IMR-90 (cell line): ENCODE data around the gene ZNF622. TPM values are rescaled to one million over a fixed set of nuclear protein-coding genes. Genes with fewer than 3 reads are reported as not detected.

Experiments
- ATAC-seq: fragments of 200-7000 bp; cut with Tn5 transposase; 2 replicates; pipeline ENCODE4 v1.9.1; 2020; ENCODE audit warnings: low read depth, mild to moderate bottlenecking, moderate library complexity
- BruUV-seq: library from RNA; stranded (reverse); fragments of 400-500 nt; replicated peaks from 2 replicates; lab custom pipeline; 2021; lab: Mats Ljungman, UMichigan
- CTCF ChIA-PET: fragments of 300-600 bp; formaldehyde crosslinking; extraction: SDS; loops from one replicate; lab custom pipeline; 2021; ENCODE audit warnings: antibody characterized with exemption; lab: Yijun Ruan, JAX
- POLR2A ChIA-PET: fragments of 300-600 bp; sonication (Branson Sonifier 250); formaldehyde crosslinking; loops from one replicate; lab custom pipeline; 2022; ENCODE audit warnings: antibody characterized with exemption; ENCODE audit not compliant: unreplicated experiment; lab: Charles Lee
- DNase-seq: peaks from one replicate; pipeline ENCODE4 v3.0.0; 2013
- H2AFZ ChIP-seq: replicated peaks from 2 replicates; pipeline ENCODE3; 2013; ENCODE audit warnings: low read length, mild to moderate bottlenecking; ENCODE audit not compliant: poor library complexity
- H2AK5ac ChIP-seq: 2 replicates; pipeline ENCODE4 v1.6.1; 2013; ENCODE audit warnings: low read depth, low read length, inconsistent platforms
- H2AK9ac ChIP-seq: replicated peaks from 2 replicates; pipeline ENCODE3; 2013; ENCODE audit warnings: mild to moderate bottlenecking, low read depth, low read length, moderate library complexity; ENCODE audit not compliant: poor library complexity
- H2BK120ac ChIP-seq: 2 replicates; pipeline ENCODE4 v1.6.1; 2013; ENCODE audit warnings: low read depth, low read length, inconsistent platforms
- H2BK15ac ChIP-seq: 3 replicates; pipeline ENCODE4 v1.6.1; 2013; ENCODE audit warnings: low read depth, low read length, inconsistent platforms
- H2BK20ac ChIP-seq: 2 replicates; pipeline ENCODE4 v1.6.1; 2013; ENCODE audit warnings: low read depth, mild to moderate bottlenecking, inconsistent platforms, low read length, moderate library complexity
- H2BK5ac ChIP-seq: 2 replicates; pipeline ENCODE4 v1.6.1; 2013; ENCODE audit warnings: mild to moderate bottlenecking, low read depth, low read length, inconsistent platforms; ENCODE audit not compliant: poor library complexity, severe bottlenecking
- H3K14ac ChIP-seq: replicated peaks from 2 replicates; pipeline ENCODE4 v1.6.1; 2013; ENCODE audit warnings: low read depth, low read length, inconsistent platforms
- H3K18ac ChIP-seq: 2 replicates; pipeline ENCODE4 v1.6.1; 2013; ENCODE audit warnings: low read depth, low read length, control low read depth
- H3K23ac ChIP-seq: 2 replicates; pipeline ENCODE4 v1.6.1; 2013; ENCODE audit warnings: low read depth, low read length, inconsistent platforms
- H3K27ac ChIP-seq: 2 replicates; pipeline ENCODE4 v1.5.1; 2013; ENCODE audit warnings: mild to moderate bottlenecking, control low read depth, low read length; ENCODE audit not compliant: insufficient read depth
- H3K27me3 ChIP-seq: 2 replicates; pipeline ENCODE4 v1.6.1; 2013; ENCODE audit warnings: low read length; ENCODE audit not compliant: control insufficient read depth, insufficient read depth
- H3K36me3 ChIP-seq: 2 replicates; pipeline ENCODE4 v1.6.1; 2013; ENCODE audit warnings: low read length, mixed read lengths; ENCODE audit not compliant: control insufficient read depth, insufficient read depth
- H3K4ac ChIP-seq: 2 replicates; pipeline ENCODE4 v1.6.1; 2013; ENCODE audit warnings: low read depth, low read length, inconsistent platforms
- H3K4me1 ChIP-seq: 2 replicates; pipeline ENCODE4 v1.6.1; 2013; ENCODE audit warnings: low read length, mixed read lengths; ENCODE audit not compliant: control insufficient read depth, insufficient read depth
- H3K4me2 ChIP-seq: 2 replicates; pipeline ENCODE4 v1.6.1; 2013; ENCODE audit warnings: low read depth, mild to moderate bottlenecking, control low read depth, low read length, moderate library complexity
- H3K4me3 ChIP-seq: 2 replicates; pipeline ENCODE4 v1.5.1; 2013; ENCODE audit warnings: low read depth, mild to moderate bottlenecking, control low read depth, low read length, moderate library complexity; ENCODE audit not compliant: insufficient read depth
- H3K56ac ChIP-seq: 2 replicates; pipeline ENCODE4 v1.6.1; 2013; ENCODE audit warnings: low read length, inconsistent platforms; ENCODE audit not compliant: insufficient read depth; ENCODE audit errors: extremely low read depth
- H3K79me1 ChIP-seq, 2 experiments: 2 replicates each; pipeline ENCODE4 v1.6.1; 2013; ENCODE audit warnings: low read length in 2 of 2, inconsistent platforms in 1 of 2, low read depth in 1 of 2
- H3K9ac ChIP-seq: 2 replicates; pipeline ENCODE4 v1.6.1; 2013; ENCODE audit warnings: low read depth, low read length, control low read depth
- H3K9me1 ChIP-seq: 2 replicates; pipeline ENCODE4 v1.6.1; 2013; ENCODE audit warnings: low read length, inconsistent platforms; ENCODE audit not compliant: insufficient read depth
- H3K9me3 ChIP-seq: 2 replicates; pipeline ENCODE4 v1.6.1; 2013; ENCODE audit warnings: low read length; ENCODE audit not compliant: control insufficient read depth, insufficient read depth
- H4K20me1 ChIP-seq: 2 replicates; pipeline ENCODE4 v1.6.1; 2013; ENCODE audit warnings: low read length, inconsistent platforms; ENCODE audit not compliant: insufficient read depth
- H4K5ac ChIP-seq: 2 replicates; pipeline ENCODE4 v1.6.1; 2013; ENCODE audit warnings: mild to moderate bottlenecking, low read depth, low read length, control low read depth
- H4K8ac ChIP-seq, 2 experiments: 2 replicates each; pipeline ENCODE4 v1.6.1; 2013; ENCODE audit warnings: low read depth in 2 of 2, low read length in 2 of 2, control low read depth in 1 of 2, inconsistent platforms in 1 of 2
- H4K91ac ChIP-seq: 2 replicates; pipeline ENCODE4 v1.6.1; 2013; ENCODE audit warnings: low read depth, low read length, inconsistent platforms; ENCODE audit not compliant: insufficient read depth
- BHLHE40 ChIP-seq: fragments of 150-350 bp; IDR thresholded peaks from 2 replicates; pipeline ENCODE4 v1.6.1; 2016; ENCODE audit warnings: mild to moderate bottlenecking, low read depth, low read length
- CEBPB ChIP-seq: IDR thresholded peaks from 2 replicates; pipeline ENCODE4 v1.6.1; 2012; ENCODE audit warnings: low read depth, low read length, improper control_type of control experiment
- CHD1 ChIP-seq: IDR thresholded peaks from 2 replicates; pipeline ENCODE4 v1.6.1; 2012; ENCODE audit warnings: low read depth, low read length, improper control_type of control experiment
- FOS ChIP-seq: fragments of 150-350 bp; IDR thresholded peaks from 2 replicates; pipeline ENCODE4 v1.6.1; 2016; ENCODE audit warnings: low read depth, low read length
- MXI1 ChIP-seq: IDR thresholded peaks from 2 replicates; pipeline ENCODE4 v1.6.1; 2012; ENCODE audit warnings: low read depth, mild to moderate bottlenecking, low read length, moderate library complexity, borderline replicate concordance
- POLR2A ChIP-seq: IDR thresholded peaks from 2 replicates; pipeline ENCODE4 v1.6.1; 2012; ENCODE audit warnings: mild to moderate bottlenecking, low read depth, low read length
- RAD21 ChIP-seq: IDR thresholded peaks from 2 replicates; pipeline ENCODE4 v1.6.1; 2012; ENCODE audit warnings: low read length, improper control_type of control experiment
- RFX5 ChIP-seq: IDR thresholded peaks from 2 replicates; pipeline ENCODE4 v1.8.0; 2012; ENCODE audit warnings: low read depth, mild to moderate bottlenecking, low read length, moderate library complexity
- SMC3 ChIP-seq: fragments of 150-350 bp; IDR thresholded peaks from 2 replicates; pipeline ENCODE4 v1.6.1; 2016; ENCODE audit warnings: low read depth, mild to moderate bottlenecking, antibody characterized with exemption, low read length, moderate library complexity
- dilution Hi-C: fragments of 300-500 bp; cut with HindIII; formaldehyde crosslinking; loops from one replicate; pipeline ENCODE4 v1.14.3; 2018; ENCODE audit warnings: low sequenced_read_pairs; ENCODE audit not compliant: unreplicated experiment
- in situ Hi-C: fragments of 300-500 bp; cut with MboI; formaldehyde crosslinking; loops from 3 replicates; pipeline ENCODE4 v1.14.3; 2019; ENCODE audit warnings: low sequenced_read_pairs, inconsistent platforms, mixed read lengths
- intact Hi-C: fragments of 100-400 bp; cut with micrococcal nuclease; formaldehyde crosslinking; loops from 2 replicates; pipeline ENCODE4 v1.10.0; 2022
- polyA plus RNA-seq, 3 experiments: library from polyadenylated mRNA; depleted of rRNA; stranded (reverse); fragments of >200 nt; gene quantifications; 2 replicates each; pipeline ENCODE4 v1.2.3, GENCODE V29; 2012; ENCODE audit warnings: low replicate concordance in 1 of 3
- total RNA-seq: library from RNA; depleted of rRNA; stranded (reverse); fragments of >200 nt; gene quantifications from 2 replicates; pipeline ENCODE4 v1.2.3, GENCODE V29; 2012
- TF ChIP-seq, protein P1 (sequence below): conservative IDR thresholded peaks from 2 replicates; pipeline ENCODE4 v1.5.1; 2012; ENCODE audit warnings: mild to moderate bottlenecking, low read depth, low read length, improper control_type of control experiment
- TF ChIP-seq, protein P2 (sequence below): fragments of 150-350 bp; IDR thresholded peaks from 2 replicates; pipeline ENCODE4 v1.6.1; 2016; ENCODE audit warnings: low read depth, mild to moderate bottlenecking, low read length, moderate library complexity, borderline replicate concordance

ZNF622 gene
- total and polyA plus RNA-seq, 2 of the 4 experiments (the other 2 are of a cell fraction): 19.5 to 49.3 TPM

DNA sequence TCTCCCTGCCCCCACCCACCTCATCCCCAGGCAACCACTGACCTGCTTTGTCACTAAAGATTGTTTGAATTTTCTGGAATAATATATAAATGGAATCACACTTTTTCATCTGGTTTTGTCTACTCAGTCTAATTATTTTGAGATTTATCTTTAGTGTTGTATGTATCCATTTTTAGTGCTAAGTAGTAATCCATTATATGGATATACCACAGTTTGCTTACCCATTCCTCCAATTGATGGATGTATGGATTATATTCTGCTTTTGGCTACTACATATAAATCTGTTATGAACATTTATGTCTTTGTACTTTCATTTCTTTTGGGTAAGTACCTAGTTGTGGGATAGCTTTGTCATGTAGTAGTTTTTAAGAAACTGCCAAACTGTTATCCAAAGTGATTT, 14.5 kb upstream of the ZNF622 start:
- Histone ChIP-seq H2AFZ (no peak overlapping the region), H2BK120ac (no peak overlapping the region), H2AK5ac (no peak overlapping the region), H2BK15ac (no peak overlapping the region), H3K23ac (no peak overlapping the region), H3K27ac (no peak overlapping the region), H2BK20ac (no peak overlapping the region), H3K9me1 (no peaks in the 10 kb centered on the region), H3K4me2 (no peak overlapping the region), H4K91ac (no peak overlapping the region), H3K4me1 (no peaks in the 10 kb centered on the region), H3K4me3 (no peak overlapping the region), H3K9me3 (no peaks in the 10 kb centered on the region), H4K5ac (no peak overlapping the region), H3K27me3 (peaks cover 10% of the 10 kb centered on the region), H4K20me1 (no peaks in the 10 kb centered on the region), H4K8ac (no peak overlapping the region), H2AK9ac (no peak overlapping the region), H3K56ac (no peak overlapping the region), H3K36me3 (no peaks in the 10 kb centered on the region), H3K9ac (no peak overlapping the region), H3K14ac (no peak overlapping the region), H3K18ac (no peak overlapping the region), H3K79me1 (no peaks in the 10 kb centered on the region), H3K4ac (no peak overlapping the region), H2BK5ac (no peak overlapping the region)
- dilution Hi-C loops: no loop called here
- ChIA-PET CTCF (interaction anchor here (1.1 to 1.4 kb wide), 2 partner anchors 72 to 736 kb away, joined by 3 read pairs; no protein-coding TSS in a partner anchor), POLR2A (interaction anchor here (1.3 kb wide), 1 partner anchor 12 kb away, joined by 3 read pairs; no protein-coding TSS in a partner anchor)
- intact Hi-C loops: loop anchor here (10.0 kb wide), 1 partner anchor 1835 kb away; no protein-coding TSS in a partner anchor
- no peak for ATAC-seq
- DNase-seq: no peak
- in situ Hi-C loops: loop anchor here (10.0 to 25.0 kb wide), 2 partner anchors 185 to 1832 kb away; no protein-coding TSS in a partner anchor
- no TSS peak for BruUV-seq
- TF ChIP-seq, protein P1, sequence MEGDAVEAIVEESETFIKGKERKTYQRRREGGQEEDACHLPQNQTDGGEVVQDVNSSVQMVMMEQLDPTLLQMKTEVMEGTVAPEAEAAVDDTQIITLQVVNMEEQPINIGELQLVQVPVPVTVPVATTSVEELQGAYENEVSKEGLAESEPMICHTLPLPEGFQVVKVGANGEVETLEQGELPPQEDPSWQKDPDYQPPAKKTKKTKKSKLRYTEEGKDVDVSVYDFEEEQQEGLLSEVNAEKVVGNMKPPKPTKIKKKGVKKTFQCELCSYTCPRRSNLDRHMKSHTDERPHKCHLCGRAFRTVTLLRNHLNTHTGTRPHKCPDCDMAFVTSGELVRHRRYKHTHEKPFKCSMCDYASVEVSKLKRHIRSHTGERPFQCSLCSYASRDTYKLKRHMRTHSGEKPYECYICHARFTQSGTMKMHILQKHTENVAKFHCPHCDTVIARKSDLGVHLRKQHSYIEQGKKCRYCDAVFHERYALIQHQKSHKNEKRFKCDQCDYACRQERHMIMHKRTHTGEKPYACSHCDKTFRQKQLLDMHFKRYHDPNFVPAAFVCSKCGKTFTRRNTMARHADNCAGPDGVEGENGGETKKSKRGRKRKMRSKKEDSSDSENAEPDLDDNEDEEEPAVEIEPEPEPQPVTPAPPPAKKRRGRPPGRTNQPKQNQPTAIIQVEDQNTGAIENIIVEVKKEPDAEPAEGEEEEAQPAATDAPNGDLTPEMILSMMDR: no peak
- no peak for TF ChIP-seq RAD21
- TF ChIP-seq POLR2A: no peak
- TF ChIP-seq, protein P2, sequence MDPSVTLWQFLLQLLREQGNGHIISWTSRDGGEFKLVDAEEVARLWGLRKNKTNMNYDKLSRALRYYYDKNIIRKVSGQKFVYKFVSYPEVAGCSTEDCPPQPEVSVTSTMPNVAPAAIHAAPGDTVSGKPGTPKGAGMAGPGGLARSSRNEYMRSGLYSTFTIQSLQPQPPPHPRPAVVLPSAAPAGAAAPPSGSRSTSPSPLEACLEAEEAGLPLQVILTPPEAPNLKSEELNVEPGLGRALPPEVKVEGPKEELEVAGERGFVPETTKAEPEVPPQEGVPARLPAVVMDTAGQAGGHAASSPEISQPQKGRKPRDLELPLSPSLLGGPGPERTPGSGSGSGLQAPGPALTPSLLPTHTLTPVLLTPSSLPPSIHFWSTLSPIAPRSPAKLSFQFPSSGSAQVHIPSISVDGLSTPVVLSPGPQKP: no peak
- no peak for TF ChIP-seq MXI1
- TF ChIP-seq RFX5: no peak
- TF ChIP-seq BHLHE40: no peak
- TF ChIP-seq CHD1: no peak
- TF ChIP-seq SMC3: no peak
- TF ChIP-seq FOS: no peak
- no peak for TF ChIP-seq CEBPB
